Activated T-cell treated with anti-CD3 and anti-CD28 coated beads, Interleukin-2, amount 50 U/mL, for 4 hours (primary cell): ENCODE measurements around the gene TJP3. TPM values are rescaled to one million over a fixed set of nuclear protein-coding genes. Genes with fewer than 3 reads are reported as not detected.

ENCODE experiments used
- ATAC-seq, 2 donors: fragments of 200-7000 bp; cut with Tn5 transposase; one replicate each; pipeline ENCODE4 v1.10.0; 2021
- DNase-seq: peaks from one replicate; pipeline ENCODE4 v3.0.0-alpha.2; 2020
- H3K27me3 Mint-ChIP-seq: one replicate; pipeline ENCODE4 v1.8.0; 2021; ENCODE audit warnings: low read depth, mixed read lengths
- H3K36me3 Mint-ChIP-seq: one replicate; pipeline ENCODE4 v1.8.0; 2022; ENCODE audit warnings: mixed read lengths; ENCODE audit not compliant: insufficient read depth
- H3K4me1 Mint-ChIP-seq: one replicate; pipeline ENCODE4 v1.8.0; 2021; ENCODE audit warnings: low read depth, mixed read lengths
- H3K4me3 Mint-ChIP-seq: one replicate; pipeline ENCODE4 v1.8.0; 2021; ENCODE audit warnings: mild to moderate bottlenecking, moderate library complexity, mixed read lengths
- H3K9me3 Mint-ChIP-seq: one replicate; pipeline ENCODE4 v1.8.0; 2021; ENCODE audit warnings: mixed read lengths
- total RNA-seq, 3 donors: library from RNA; stranded (reverse); gene quantifications; one replicate each; pipeline ENCODE4 v1.2.1, GENCODE V29; 2021

Gene TJP3
- total RNA-seq, 3 donors from 2014 or later, result 0.61 to 1.1 (median 0.66) TPM

GRCh38 chr19:3692141-3693024 lies 15.8 kb upstream of the TJP3 start:
- peak; percentile 54 for DNase-seq
- H3K4me3 Mint-ChIP-seq, result no peak overlapping the region
- peaks cover 37% of the 10 kb centered on the region for H3K4me1 Mint-ChIP-seq
- peaks cover 8% of the 10 kb centered on the region for H3K36me3 Mint-ChIP-seq
- H3K9me3 Mint-ChIP-seq, result no peaks in the 10 kb centered on the region
- no peaks in the 10 kb centered on the region for H3K27me3 Mint-ChIP-seq
- peak in 1 of 2 donors; percentile 26 for ATAC-seq

- peaks cover 8% of the 10 kb centered on the region for H3K36me3 Mint-ChIP-seq
- ATAC-seq (no peak), DNase-seq (no peak)
- no peaks in the 10 kb centered on the region for H3K27me3 Mint-ChIP-seq
- H3K4me3 Mint-ChIP-seq, result no peak overlapping the region
- no peaks in the 10 kb centered on the region for H3K9me3 Mint-ChIP-seq
- H3K4me1 Mint-ChIP-seq, result peaks cover 36% of the 10 kb centered on the region
Observed at GRCh38 chr19:3693025-3693925, 14.9 kb upstream of the TJP3 start.

GRCh38 chr19:3694361-3695123 lies 13.6 kb upstream of the TJP3 start:
- no peaks in the 10 kb centered on the region for H3K9me3 Mint-ChIP-seq

GRCh38 chr19:3695124-3695733 lies 13.0 kb upstream of the TJP3 start:
- peaks cover 36% of the 10 kb centered on the region for H3K4me1 Mint-ChIP-seq

More at GRCh38 chr19:3694361-3695123, 13.6 kb upstream of the TJP3 start:
- no peaks in the 10 kb centered on the region for H3K27me3 Mint-ChIP-seq
- peaks cover 7% of the 10 kb centered on the region for H3K36me3 Mint-ChIP-seq
- H3K4me3 Mint-ChIP-seq, result peak overlapping the region; percentile 6
- no peak for ATAC-seq
- DNase-seq, result no peak
- H3K4me1 Mint-ChIP-seq, result peaks cover 42% of the 10 kb centered on the region

GRCh38 chr19:3695986-3696659 lies 12.1 kb upstream of the TJP3 start:
- DNase-seq, result no peak
- H3K36me3 Mint-ChIP-seq, result no peaks in the 10 kb centered on the region
- no peak overlapping the region for H3K4me3 Mint-ChIP-seq
- H3K4me1 Mint-ChIP-seq, result peaks cover 31% of the 10 kb centered on the region
- no peaks in the 10 kb centered on the region for H3K27me3 Mint-ChIP-seq
- ATAC-seq, result no peak
- no peaks in the 10 kb centered on the region for H3K9me3 Mint-ChIP-seq

More at GRCh38 chr19:3695124-3695733, 13.0 kb upstream of the TJP3 start:
- H3K27me3 Mint-ChIP-seq, result no peaks in the 10 kb centered on the region
- H3K4me3 Mint-ChIP-seq, result no peak overlapping the region
- H3K9me3 Mint-ChIP-seq, result no peaks in the 10 kb centered on the region
- DNase-seq (no peak), ATAC-seq (no peak)
- H3K36me3 Mint-ChIP-seq, result peaks cover 3% of the 10 kb centered on the region

GRCh38 chr19:3696660-3696995 lies 11.6 kb upstream of the TJP3 start:
- DNase-seq (no peak), ATAC-seq (no peak)
- Mint-ChIP-seq H3K9me3 (no peaks in the 10 kb centered on the region), H3K36me3 (no peaks in the 10 kb centered on the region), H3K4me3 (no peak overlapping the region), H3K4me1 (peaks cover 26% of the 10 kb centered on the region), H3K27me3 (no peaks in the 10 kb centered on the region)

GRCh38 chr19:3697094-3697493 lies 11.1 kb upstream of the TJP3 start:
- H3K9me3 Mint-ChIP-seq, result no peaks in the 10 kb centered on the region
- DNase-seq (no peak), ATAC-seq (no peak)
- no peaks in the 10 kb centered on the region for H3K27me3 Mint-ChIP-seq
- H3K36me3 Mint-ChIP-seq, result no peaks in the 10 kb centered on the region
- peaks cover 26% of the 10 kb centered on the region for H3K4me1 Mint-ChIP-seq
- H3K4me3 Mint-ChIP-seq, result no peak overlapping the region

GRCh38 chr19:3697671-3698385 lies 10.4 kb upstream of the TJP3 start:
- H3K36me3 Mint-ChIP-seq, result no peaks in the 10 kb centered on the region
- no peaks in the 10 kb centered on the region for H3K9me3 Mint-ChIP-seq
- ATAC-seq (no peak), DNase-seq (no peak)
- peak overlapping the region; percentile 64 for H3K4me3 Mint-ChIP-seq
- H3K4me1 Mint-ChIP-seq, result peaks cover 24% of the 10 kb centered on the region
- H3K27me3 Mint-ChIP-seq, result no peaks in the 10 kb centered on the region

GRCh38 chr19:3698386-3698950 lies 9.7 kb upstream of the TJP3 start:
- no peak for DNase-seq
- Mint-ChIP-seq H3K36me3 (no peaks in the 10 kb centered on the region), H3K4me3 (peak overlapping the region; percentile 64), H3K9me3 (no peaks in the 10 kb centered on the region), H3K27me3 (no peaks in the 10 kb centered on the region), H3K4me1 (peaks cover 21% of the 10 kb centered on the region)
- no peak for ATAC-seq

GRCh38 chr19:3698974-3699740 lies 9.0 kb upstream of the TJP3 start:
- H3K27me3 Mint-ChIP-seq, result no peaks in the 10 kb centered on the region
- no peaks in the 10 kb centered on the region for H3K36me3 Mint-ChIP-seq
- DNase-seq (no peak), ATAC-seq (no peak)
- peaks cover 21% of the 10 kb centered on the region for H3K4me1 Mint-ChIP-seq
- H3K9me3 Mint-ChIP-seq, result no peaks in the 10 kb centered on the region
- peak overlapping the region; percentile 90 for H3K4me3 Mint-ChIP-seq

- Mint-ChIP-seq H3K9me3 (no peaks in the 10 kb centered on the region), H3K4me1 (peaks cover 21% of the 10 kb centered on the region), H3K4me3 (peak overlapping the region; percentile 90), H3K27me3 (no peaks in the 10 kb centered on the region), H3K36me3 (no peaks in the 10 kb centered on the region)
- ATAC-seq (peak; percentile 10 to 24), DNase-seq (no peak)
Observed at GRCh38 chr19:3699741-3700241, 8.4 kb upstream of the TJP3 start.
